ENCODE data around the gene PIAS1.
"Not testable (repeated sequence)": the region's sequence is repeated elsewhere in the genome, so short reads cannot be mapped to it uniquely, and the experiment has no call there.

PIAS1 gene

GRCh38 chr15:68053701-68054627, at the start of gene PIAS1:
TSS of gene PIAS1 (plus strand) at chr15:68054315. CDS start at chr15:68054327, 12 bp downstream.
- DNase-seq (ENCODE audit: low spot score) (peak; percentile 99), FAIRE-seq (peak; percentile 79)

GRCh38 chr15:68007642-68008041, 46.5 kb upstream of the PIAS1 start:
- not testable (repeated sequence) for FAIRE-seq; DNase-seq (ENCODE audit: low spot score)

GRCh38 chr15:68010361-68011153, 43.6 kb upstream of the PIAS1 start:
- no peak for FAIRE-seq
- DNase-seq (ENCODE audit: low spot score): no peak

GRCh38 chr15:68012911-68013310, 41.2 kb upstream of the PIAS1 start:
- no peak for FAIRE-seq

GRCh38 chr15:68014219-68014618, 39.9 kb upstream of the PIAS1 start:
- FAIRE-seq: no peak
- no peak for DNase-seq (ENCODE audit: low spot score)

More at GRCh38 chr15:68012911-68013310, 41.2 kb upstream of the PIAS1 start:
- DNase-seq (ENCODE audit: low spot score): no peak

GRCh38 chr15:68015244-68015643, 38.9 kb upstream of the PIAS1 start:
- DNase-seq (ENCODE audit: low spot score) (no peak), FAIRE-seq (no peak)

- DNase-seq (ENCODE audit: low spot score) (peak; percentile 41), FAIRE-seq (no peak)
Observed at GRCh38 chr15:68017201-68017600, 36.9 kb upstream of the PIAS1 start.

GRCh38 chr15:68018797-68019444, 35.2 kb upstream of the PIAS1 start:
- DNase-seq (ENCODE audit: low spot score) (no peak), FAIRE-seq (peak; percentile 77)

- FAIRE-seq (no peak), DNase-seq (ENCODE audit: low spot score) (no peak)
Observed at GRCh38 chr15:68019814-68020525, 34.1 kb upstream of the PIAS1 start.

- no peak for FAIRE-seq
Observed at GRCh38 chr15:68020685-68021084, 33.4 kb upstream of the PIAS1 start.

GRCh38 chr15:68022061-68022460, 32.1 kb upstream of the PIAS1 start:
- no peak for FAIRE-seq
- DNase-seq (ENCODE audit: low spot score): no peak

More at GRCh38 chr15:68020685-68021084, 33.4 kb upstream of the PIAS1 start:
- no peak for DNase-seq (ENCODE audit: low spot score)

- DNase-seq (ENCODE audit: low spot score) (no peak), FAIRE-seq (no peak)
Observed at GRCh38 chr15:68023307-68024101, 30.6 kb upstream of the PIAS1 start.

- DNase-seq (ENCODE audit: low spot score) (no peak), FAIRE-seq (no peak)
Observed at GRCh38 chr15:68025835-68026424, 28.2 kb upstream of the PIAS1 start.

- FAIRE-seq (no peak), DNase-seq (ENCODE audit: low spot score) (no peak)
Observed at GRCh38 chr15:68027388-68027787, 26.7 kb upstream of the PIAS1 start.

GRCh38 chr15:68028137-68028887, 25.8 kb upstream of the PIAS1 start:
- FAIRE-seq: peak; percentile 23
- DNase-seq (ENCODE audit: low spot score): no peak

- no peak for FAIRE-seq
- DNase-seq (ENCODE audit: low spot score): no peak
Observed at GRCh38 chr15:68028888-68029207, 25.3 kb upstream of the PIAS1 start.

- DNase-seq (ENCODE audit: low spot score) (no peak), FAIRE-seq (no peak)
Observed at GRCh38 chr15:68029959-68030358, 24.2 kb upstream of the PIAS1 start.

GRCh38 chr15:68031404-68031803, 22.7 kb upstream of the PIAS1 start:
- no peak for FAIRE-seq

GRCh38 chr15:68032672-68033071, 21.4 kb upstream of the PIAS1 start:
- no peak for FAIRE-seq

More at GRCh38 chr15:68031404-68031803, 22.7 kb upstream of the PIAS1 start:
- DNase-seq (ENCODE audit: low spot score): no peak

More at GRCh38 chr15:68032672-68033071, 21.4 kb upstream of the PIAS1 start:
- no peak for DNase-seq (ENCODE audit: low spot score)
